Measurements from ENCODE around the gene SYAP1.
"Not testable (repeated sequence)": the region's sequence is repeated elsewhere in the genome, so short reads cannot be mapped to it uniquely, and the experiment has no call there.

SYAP1 gene

GRCh38 chrX:16726347-16726988, 7.1 kb downstream of the SYAP1 start:
- not testable (repeated sequence) for DNase-seq

- no peak for DNase-seq
Measured at GRCh38 chrX:16727637-16728036, 8.2 kb downstream of the SYAP1 start.

GRCh38 chrX:16730450-16730849, 11.0 kb downstream of the SYAP1 start:
- DNase-seq: no peak

- no peak for DNase-seq
Measured at GRCh38 chrX:16733013-16733412, 13.6 kb downstream of the SYAP1 start.

DNA sequence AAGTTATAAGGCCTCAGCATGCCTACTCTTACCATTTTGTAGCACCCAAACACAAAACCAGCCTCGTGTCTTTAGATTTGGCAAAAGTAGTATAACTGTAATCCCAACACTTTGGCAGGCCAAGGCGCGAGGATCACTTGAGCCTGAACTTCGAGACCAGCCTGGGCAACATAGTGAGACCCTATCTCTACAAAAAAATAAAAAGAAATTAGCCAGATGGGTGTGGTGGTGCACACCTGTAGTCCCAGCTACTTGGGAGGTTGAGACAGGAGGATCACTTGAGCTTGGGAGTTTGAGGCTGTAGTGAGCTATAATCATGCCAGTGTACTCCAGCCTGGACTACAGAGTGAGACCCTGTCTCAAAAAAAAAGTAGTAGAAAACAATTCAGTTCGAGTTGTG, 17.6 kb downstream of the SYAP1 start:
- DNase-seq: no peak

GRCh38 chrX:16739574-16739973, 20.2 kb downstream of the SYAP1 start:
- no peak for DNase-seq

- DNase-seq: no peak
Measured at GRCh38 chrX:16743604-16744325, 24.4 kb downstream of the SYAP1 start.

DNA sequence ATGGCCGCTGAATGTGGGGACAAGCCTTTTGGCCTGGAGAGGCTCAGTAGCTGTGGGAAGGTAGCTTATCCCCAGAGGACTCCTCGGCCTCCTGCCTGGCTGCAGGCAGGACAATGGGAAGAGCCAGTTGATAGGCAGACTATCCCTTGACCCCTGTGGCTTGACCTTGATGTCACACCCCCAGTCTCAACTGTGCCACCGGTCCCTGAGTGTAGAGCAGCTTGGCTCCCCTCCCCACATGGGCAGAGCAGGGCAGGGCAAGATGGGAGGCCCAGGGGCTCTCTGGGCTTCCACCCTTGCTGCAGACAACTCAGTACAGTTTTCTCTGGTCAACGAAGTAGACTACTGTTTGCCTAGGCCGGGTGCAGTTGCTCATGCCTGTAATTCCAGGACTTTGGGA, 25.7 kb downstream of the SYAP1 start:
- DNase-seq: no peak

DNA sequence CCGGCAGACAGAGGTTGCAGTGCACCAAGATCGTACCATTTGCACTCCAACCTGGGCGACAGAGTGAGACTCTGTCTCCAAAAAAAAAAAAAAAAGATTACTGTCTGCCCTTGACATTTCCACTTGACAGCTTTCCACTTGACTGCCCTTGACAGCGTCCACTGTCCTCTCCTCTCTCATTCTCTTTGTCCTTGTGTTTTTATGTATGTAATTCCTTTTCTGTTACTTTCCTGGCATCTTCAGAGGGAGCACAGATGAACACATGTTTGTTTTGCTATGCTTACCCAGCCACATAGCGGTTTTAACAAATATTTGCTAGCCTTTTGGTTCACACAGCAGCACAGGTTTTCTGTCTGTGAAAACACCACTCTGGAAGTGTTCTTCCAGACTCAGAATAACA, 26.2 kb downstream of the SYAP1 start:
- DNase-seq: no peak

DNA sequence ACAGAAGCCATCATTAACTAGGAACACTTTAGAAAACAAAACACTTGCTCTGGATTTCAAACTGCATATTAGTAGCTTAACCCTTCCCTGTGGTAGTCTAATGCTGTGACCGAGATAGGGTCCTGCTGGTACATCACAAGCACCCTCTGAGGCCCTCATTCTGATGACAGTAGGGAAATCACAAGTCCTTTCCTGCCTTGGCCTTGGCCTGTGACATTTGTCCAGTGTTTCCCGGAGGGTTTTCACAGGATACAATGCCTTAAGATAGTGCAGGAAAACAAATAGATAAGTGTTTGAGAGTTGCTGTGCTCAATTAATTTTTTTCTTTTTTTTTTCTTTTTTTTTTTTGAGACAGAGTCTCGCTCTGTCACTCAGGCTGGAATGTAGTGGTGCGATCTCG, 29.0 kb downstream of the SYAP1 start:
- no peak for DNase-seq

- DNase-seq: no peak
Measured at GRCh38 chrX:16750136-16750535, 30.7 kb downstream of the SYAP1 start.

- no peak for DNase-seq
Measured at GRCh38 chrX:16754019-16754418, 34.6 kb downstream of the SYAP1 start.

- DNase-seq: no peak
Measured at GRCh38 chrX:16756724-16757123, 37.3 kb downstream of the SYAP1 start.

GRCh38 chrX:16761500-16761899, 42.1 kb downstream of the SYAP1 start:
- not testable (repeated sequence) for DNase-seq

- DNase-seq: no peak
Measured at GRCh38 chrX:16762579-16762978, 43.2 kb downstream of the SYAP1 start.

DNA sequence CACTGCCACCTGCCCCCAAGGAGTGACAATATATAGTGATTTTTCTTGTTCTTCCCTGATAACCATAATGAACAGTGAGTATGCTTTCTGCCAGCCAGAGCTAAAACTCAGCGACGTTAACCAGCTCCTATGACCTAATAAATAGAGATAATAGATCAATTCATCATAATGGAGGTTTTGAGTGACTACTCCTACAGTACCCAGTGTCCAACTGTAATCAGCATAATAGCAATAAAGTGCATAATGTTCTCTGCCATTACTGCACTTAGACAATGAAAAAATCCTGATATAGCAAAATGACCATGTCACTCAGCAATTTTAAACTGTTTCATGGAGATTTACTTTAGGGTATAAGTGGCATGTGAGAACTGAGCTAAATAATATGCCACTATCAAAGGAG, 46.2 kb downstream of the SYAP1 start:
- DNase-seq: no peak

GRCh38 chrX:16770970-16771482, 51.6 kb downstream of the SYAP1 start:
- DNase-seq: no peak

DNA sequence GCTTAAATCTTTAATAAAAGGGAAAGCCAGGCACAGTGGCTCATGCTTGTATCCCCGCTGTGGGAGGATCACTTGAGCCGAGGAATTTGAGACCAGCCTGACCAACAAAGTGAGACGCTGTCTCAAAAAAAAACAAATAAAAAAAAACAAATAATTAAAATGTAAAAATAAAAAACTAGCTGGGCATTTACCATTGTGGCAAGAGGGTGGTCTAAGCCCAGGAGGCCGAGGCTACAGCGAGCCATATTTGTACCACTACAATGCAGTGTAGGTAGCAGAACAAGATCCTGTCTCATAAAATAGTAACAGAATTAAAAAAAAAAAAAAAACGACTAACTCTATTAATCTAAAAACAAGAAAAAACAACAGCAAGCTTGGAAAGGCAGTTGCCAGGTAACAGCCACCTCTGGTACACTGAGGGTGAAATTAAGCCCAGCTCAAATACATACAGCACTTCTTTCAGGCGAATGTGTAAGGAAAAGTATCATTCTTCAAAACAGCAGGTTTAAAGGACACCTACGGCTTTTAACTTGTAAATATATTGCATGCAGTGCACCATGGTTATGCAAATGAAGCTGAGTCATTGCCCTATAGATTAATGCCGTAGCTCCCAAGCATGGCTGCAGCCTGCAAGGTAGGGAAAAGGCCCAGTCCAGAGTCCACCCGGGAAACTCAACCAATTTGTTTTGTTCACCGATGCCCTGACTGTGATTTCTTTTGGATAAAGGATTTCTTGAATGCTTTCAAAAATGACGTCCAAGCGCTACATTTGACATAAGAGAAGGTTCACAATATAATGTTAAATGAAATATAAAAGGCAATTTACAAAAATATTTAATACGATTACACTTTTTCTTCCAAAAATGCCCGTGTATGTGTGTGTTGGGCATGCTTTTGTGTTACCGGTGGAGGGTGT, 52.3 kb downstream of the SYAP1 start:
- no peak for DNase-seq

DNA sequence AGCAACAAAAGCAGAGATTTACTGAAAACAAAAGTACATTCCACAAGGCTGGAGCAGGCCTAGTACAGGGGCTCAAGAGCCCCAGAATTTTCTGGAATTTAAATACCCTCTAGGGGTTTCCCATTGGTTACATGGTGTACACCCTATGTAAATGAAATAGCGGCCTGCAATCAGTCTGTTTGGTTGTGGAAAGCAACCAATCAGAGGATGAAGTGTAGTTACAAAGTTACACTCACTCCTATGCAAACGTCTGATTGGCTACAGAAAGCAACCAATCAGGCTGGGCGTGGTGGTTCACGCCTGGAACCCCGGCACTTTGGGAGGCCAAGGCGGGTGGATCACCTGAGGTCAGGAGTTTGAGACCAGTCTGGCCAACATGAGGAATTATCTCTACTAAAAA, 53.0 kb downstream of the SYAP1 start:
- no peak for DNase-seq

- no peak for DNase-seq
Measured at GRCh38 chrX:16774746-16775145, 55.3 kb downstream of the SYAP1 start.

DNA sequence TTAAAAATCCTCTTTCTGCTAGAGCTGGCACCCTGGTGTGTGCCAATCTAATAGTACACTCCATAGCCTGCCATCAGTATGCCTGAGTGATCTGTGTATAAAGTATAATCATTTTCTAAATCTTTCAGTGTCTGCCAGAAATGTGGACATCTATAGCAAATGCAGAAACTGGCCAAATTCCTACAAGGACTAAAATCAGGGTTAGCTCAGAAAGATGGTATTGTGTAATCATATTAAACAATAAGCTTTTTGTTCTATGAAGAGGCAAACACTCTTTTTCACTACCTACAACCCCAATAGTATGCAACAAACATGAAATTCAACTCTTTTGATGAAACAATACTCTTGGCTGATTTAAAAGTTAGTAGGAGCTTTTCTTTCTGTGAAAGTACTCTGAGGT, 59.1 kb downstream of the SYAP1 start:
- DNase-seq: no peak

DNA sequence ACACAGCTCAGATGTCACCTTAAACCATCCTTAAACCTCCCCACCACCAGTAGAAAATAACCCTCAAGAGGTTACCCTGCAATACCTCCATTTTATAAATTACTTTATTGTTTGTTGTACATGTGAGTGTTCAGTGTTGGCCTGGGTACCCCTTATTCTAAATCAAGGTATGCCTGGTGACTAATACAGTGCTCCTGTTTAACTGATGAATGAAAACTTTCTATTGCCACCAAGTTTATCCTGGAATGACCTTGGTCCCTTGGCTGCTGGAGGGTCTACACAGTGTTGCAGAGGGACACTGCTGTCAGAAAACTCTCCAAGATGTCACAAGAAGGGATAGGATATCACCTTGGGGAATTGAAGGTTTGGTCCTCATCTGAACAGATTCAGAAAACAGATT, 59.6 kb downstream of the SYAP1 start:
- no peak for DNase-seq

GRCh38 chrX:16779815-16780214, 60.4 kb downstream of the SYAP1 start:
- not testable (repeated sequence) for DNase-seq

- no peak for DNase-seq
Measured at GRCh38 chrX:16783452-16783851, 64.0 kb downstream of the SYAP1 start.
